Measurements from ENCODE around the gene CNKSR3. TPM values are rescaled to one million over a fixed set of nuclear protein-coding genes. Genes with fewer than 3 reads are reported as not detected.

Gene CNKSR3
- polyA plus RNA-seq, 3 donors, result not detected

DNA sequence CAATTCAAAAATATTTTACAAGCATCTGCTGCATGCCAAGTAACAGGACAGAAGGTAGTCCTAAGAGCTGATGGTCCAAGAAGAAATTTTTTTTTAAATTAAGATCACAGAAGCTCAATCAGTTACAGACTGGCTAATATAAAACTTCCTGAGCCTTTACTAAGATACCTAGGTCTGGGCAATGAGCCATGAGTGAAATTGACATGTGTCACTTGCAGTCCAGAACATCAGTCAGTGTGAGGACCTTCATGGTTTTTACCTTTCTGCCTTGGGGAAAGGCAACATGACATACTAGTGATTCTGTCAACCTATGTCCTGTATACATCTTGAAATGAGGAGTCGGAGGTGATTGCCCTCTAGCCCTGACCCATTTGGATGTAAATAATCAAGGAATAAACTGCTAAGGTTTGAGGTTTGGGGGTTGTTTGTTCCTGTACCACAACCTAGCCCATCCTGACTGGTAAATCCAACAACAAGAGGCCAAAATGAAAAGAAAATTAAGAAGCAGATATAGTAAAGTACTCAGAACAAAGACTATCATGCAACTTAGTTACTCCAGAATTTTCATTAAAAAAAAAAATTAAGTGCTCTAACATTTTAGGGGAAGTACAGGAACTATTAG lies 70.0 kb downstream of the CNKSR3 start:
- H3K79me2 ChIP-seq (ENCODE audit: insufficient read depth, low read length), result no peaks in the 10 kb centered on the region
- no peaks in the 10 kb centered on the region for H3K27me3 ChIP-seq (ENCODE audit: control insufficient read depth in 2 of 2, insufficient read depth in 2 of 2, low read length in 2 of 2)
- no peaks in the 10 kb centered on the region for H3K9me3 ChIP-seq (replicated peaks in 1 of 2; ENCODE audit: control insufficient read depth in 1 of 2, insufficient read depth in 1 of 2, low read length in 2 of 2)
- no peak overlapping the region for H3K4me2 ChIP-seq (replicated peaks; ENCODE audit: extremely low read depth, low read length, poor library complexity, severe bottlenecking)
- no peaks in the 10 kb centered on the region for H3K36me3 ChIP-seq (replicated peaks in 1 of 2; ENCODE audit: control insufficient read depth in 1 of 2, insufficient read depth in 2 of 2, low read length in 2 of 2)
- DNase-seq, result no peak
- no peak overlapping the region for H3K27ac ChIP-seq (ENCODE audit: low read depth in 1 of 2, low read length in 2 of 2)
- no peak overlapping the region for H3K4me3 ChIP-seq (replicated peaks in 1 of 3; ENCODE audit: low read depth in 2 of 3, low read length in 3 of 3)
- no peaks in the 10 kb centered on the region for H4K20me1 ChIP-seq (ENCODE audit: insufficient read depth, low read length)
- Mint-ChIP-seq H3K9me3 (peaks cover 0 to 10% (median 2%) of the 10 kb centered on the region in 7 donors), H3K4me3 (no peak overlapping the region), H3K27me3 (ENCODE audit: low read depth in 3 of 3) (peaks cover 2 to 3% (median 3%) of the 10 kb centered on the region in 3 donors), H3K4me1 (no peaks in the 10 kb centered on the region), H3K27ac (no peak overlapping the region), H3K36me3 (no peaks in the 10 kb centered on the region)
- WGBS (ENCODE audit: insufficient coverage), result no CpG with 5 or more reads among the region's 1 CpG
- intact Hi-C loops (cut with micrococcal nuclease), result no loop called here
- H3K9ac ChIP-seq (ENCODE audit: insufficient read depth, low read length, poor library complexity, severe bottlenecking), result no peak overlapping the region
- TF ChIP-seq CTCF (IDR thresholded peaks at IDR 0.05), result no peak
- H2AFZ ChIP-seq (ENCODE audit: insufficient read depth, low read depth, low read length, poor library complexity, severe bottlenecking), result no peak overlapping the region
- H3K4me1 ChIP-seq (ENCODE audit: control insufficient read depth in 1 of 2, insufficient read depth in 2 of 2, low read length in 2 of 2), result no peaks in the 10 kb centered on the region

DNA sequence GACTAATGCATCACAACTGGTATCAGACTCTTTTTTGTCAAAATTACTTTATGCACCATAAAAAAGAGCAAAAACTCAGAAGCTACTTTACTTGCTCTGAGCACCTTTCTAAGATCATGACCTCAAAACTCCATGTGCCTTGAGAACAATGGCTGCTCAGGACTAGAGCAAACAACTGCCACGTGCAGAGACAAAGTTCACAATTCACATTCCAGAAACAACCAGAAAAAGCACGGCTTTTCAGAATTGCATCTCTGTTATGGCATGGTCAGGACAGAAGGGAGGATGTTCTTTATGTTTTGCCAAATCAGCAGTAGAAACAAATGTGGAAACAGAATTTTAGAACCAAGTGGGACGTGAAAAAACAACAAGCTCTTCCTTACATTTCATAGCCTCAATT lies 70.5 kb downstream of the CNKSR3 start:
- no CpG with 5 or more reads among the region's 3 CpGs for WGBS (ENCODE audit: insufficient coverage)
- H3K4me3 ChIP-seq (replicated peaks in 1 of 3; ENCODE audit: low read depth in 2 of 3, low read length in 3 of 3), result no peak overlapping the region

More for the DNA sequence above, 70.5 kb downstream of the CNKSR3 start:
- no peak overlapping the region for H3K4me3 Mint-ChIP-seq
- H3K27ac ChIP-seq (ENCODE audit: low read depth in 1 of 2, low read length in 2 of 2), result no peak overlapping the region
- no peak overlapping the region for H2AFZ ChIP-seq (ENCODE audit: insufficient read depth, low read depth, low read length, poor library complexity, severe bottlenecking)
- H3K4me1 ChIP-seq (ENCODE audit: control insufficient read depth in 1 of 2, insufficient read depth in 2 of 2, low read length in 2 of 2), result no peaks in the 10 kb centered on the region
- H3K36me3 Mint-ChIP-seq, result no peaks in the 10 kb centered on the region
- H3K27ac Mint-ChIP-seq, result no peak overlapping the region
- no peak for TF ChIP-seq CTCF (IDR thresholded peaks at IDR 0.05)
- H3K9me3 ChIP-seq (replicated peaks in 1 of 2; ENCODE audit: control insufficient read depth in 1 of 2, insufficient read depth in 1 of 2, low read length in 2 of 2), result no peaks in the 10 kb centered on the region
- no peaks in the 10 kb centered on the region for H4K20me1 ChIP-seq (ENCODE audit: insufficient read depth, low read length)
- no peak for DNase-seq
- intact Hi-C loops (cut with micrococcal nuclease), result no loop called here
- peaks cover 2 to 3% (median 3%) of the 10 kb centered on the region in 3 donors for H3K27me3 Mint-ChIP-seq (ENCODE audit: low read depth in 3 of 3)
- H3K79me2 ChIP-seq (ENCODE audit: insufficient read depth, low read length), result no peaks in the 10 kb centered on the region
- peaks cover 0 to 10% (median 3%) of the 10 kb centered on the region in 7 donors for H3K9me3 Mint-ChIP-seq
- no peaks in the 10 kb centered on the region for H3K27me3 ChIP-seq (ENCODE audit: control insufficient read depth in 2 of 2, insufficient read depth in 2 of 2, low read length in 2 of 2)
- no peak overlapping the region for H3K4me2 ChIP-seq (replicated peaks; ENCODE audit: extremely low read depth, low read length, poor library complexity, severe bottlenecking)
- no peak overlapping the region for H3K9ac ChIP-seq (ENCODE audit: insufficient read depth, low read length, poor library complexity, severe bottlenecking)
- no peaks in the 10 kb centered on the region for H3K4me1 Mint-ChIP-seq
- no peaks in the 10 kb centered on the region for H3K36me3 ChIP-seq (replicated peaks in 1 of 2; ENCODE audit: control insufficient read depth in 1 of 2, insufficient read depth in 2 of 2, low read length in 2 of 2)

Measured in CD14-positive monocyte (primary cell).